HCT116 (cell line): ENCODE measurements around the gene PSMA1. TPM values are rescaled to one million over a fixed set of nuclear protein-coding genes. Genes with fewer than 3 reads are reported as not detected.

Experiments used
- ATAC-seq: fragments of 200-7000 bp; cut with Tn5 transposase; 2 replicates; pipeline ENCODE4 v1.9.1; 2020; ENCODE audit warnings: mild to moderate bottlenecking, moderate library complexity
- BruUV-seq: library from RNA; stranded (reverse); fragments of 400-500 nt; replicated peaks from 2 replicates; lab custom pipeline; 2021; lab: Mats Ljungman, UMichigan
- CTCF ChIA-PET: fragments of 300-600 bp; sonication (Branson Sonifier 250); formaldehyde crosslinking; loops from one replicate; lab custom pipeline; 2021; ENCODE audit warnings: antibody characterized with exemption; lab: Charles Lee
- POLR2A ChIA-PET: fragments of 300-600, 350-600 bp; sonication (Branson Sonifier 250); formaldehyde crosslinking; loops from one replicate; lab custom pipeline; 2021; ENCODE audit warnings: antibody characterized with exemption; lab: Charles Lee
- RAD21 ChIA-PET, 2 experiments: fragments of 300-600 bp; sonication (Branson Sonifier 250); formaldehyde crosslinking; loops; one replicate each; lab custom pipeline; 2023; ENCODE audit warnings: low total read pairs in 2 of 2; ENCODE audit not compliant: uncharacterized antibody in 2 of 2, unreplicated experiment in 2 of 2, low non-redundant PET in 1 of 2; lab: Charles Lee
- DNase-seq: peaks from one replicate; pipeline ENCODE4 v3.0.0-alpha.2; 2010; ENCODE audit warnings: low read depth, low spot score
- H2AFZ ChIP-seq: fragments of 200-600 bp; shearing (Covaris generic), sonication (generic); 2 replicates; pipeline ENCODE4 v1.6.1; 2017; ENCODE audit warnings: low read depth, mixed run types, mixed read lengths, antibody characterized with exemption, low read length; ENCODE audit not compliant: poor library complexity, severe bottlenecking
- H3K27ac ChIP-seq: 2 replicates; pipeline ENCODE4 v1.5.1; 2012; ENCODE audit warnings: low read depth, low read length
- H3K27me3 ChIP-seq: fragments of 200-600 bp; sonication (generic); 2 replicates; pipeline ENCODE4 v1.6.1; 2016; ENCODE audit warnings: mixed run types, low read length, mixed read lengths; ENCODE audit not compliant: insufficient read depth
- H3K36me3 ChIP-seq, 2 experiments: fragments of 200-500 bp in 1 of 2; fragments of 200-600 bp in 1 of 2; sonication (Bioruptor generic) in 1 of 2; sonication (generic) in 1 of 2; 2 replicates each; pipeline versions ENCODE4 v1.5.1 to v1.6.1; 2014 to 2016; ENCODE audit warnings: low read length in 2 of 2, inconsistent platforms in 1 of 2, mixed read lengths in 1 of 2, mixed run types in 1 of 2; ENCODE audit not compliant: insufficient read depth in 2 of 2, control insufficient read depth in 1 of 2
- H3K4me1 ChIP-seq, 2 experiments: fragments of 200-600 bp in 1 of 2; sonication (generic) in 1 of 2; 2 replicates each; pipeline versions ENCODE4 v1.5.1 to v1.6.1; 2012 to 2017; ENCODE audit warnings: low read length in 2 of 2, inconsistent platforms in 1 of 2, mild to moderate bottlenecking in 1 of 2, mixed read lengths in 1 of 2, mixed run types in 1 of 2, moderate library complexity in 1 of 2; ENCODE audit not compliant: insufficient read depth in 2 of 2, control insufficient read depth in 1 of 2
- H3K4me2 ChIP-seq: fragments of 200-600 bp; sonication (generic); 2 replicates; pipeline ENCODE4 v1.6.1; 2017; ENCODE audit warnings: mixed run types, low read length, mixed read lengths
- H3K4me3 ChIP-seq, 2 experiments: fragments of 200-600 bp in 1 of 2; sonication (generic) in 1 of 2; replicated peaks in 1 of 2; 2 replicates each; pipeline ENCODE4 v1.5.1; 2011 to 2016; ENCODE audit warnings: low read length in 2 of 2, control low read depth in 1 of 2, low read depth in 1 of 2, mild to moderate bottlenecking in 1 of 2, mixed read lengths in 1 of 2, mixed run types in 1 of 2
- H3K79me2 ChIP-seq: fragments of 200-600 bp; sonication (generic); 2 replicates; pipeline ENCODE4 v1.6.1; 2017; ENCODE audit warnings: mild to moderate bottlenecking, mixed run types, low read length, moderate library complexity, mixed read lengths; ENCODE audit not compliant: insufficient read depth
- H3K9ac ChIP-seq: fragments of 200-600 bp; sonication (generic); 2 replicates; pipeline ENCODE4 v1.6.1; 2016; ENCODE audit warnings: low read length, mixed read lengths
- H3K9me2 ChIP-seq: fragments of 200-600 bp; sonication (generic), shearing (Covaris generic); 2 replicates; pipeline ENCODE4 v1.6.1; 2017; ENCODE audit warnings: mixed run types, mild to moderate bottlenecking, moderate library complexity; ENCODE audit not compliant: insufficient read depth
- H3K9me3 ChIP-seq, 2 experiments: fragments of 200-500 bp in 1 of 2; fragments of 200-600 bp in 1 of 2; sonication (Bioruptor generic) in 1 of 2; sonication (generic) in 1 of 2; 2 replicates each; pipeline ENCODE4 v1.6.1; 2014 to 2017; ENCODE audit warnings: low read length in 2 of 2, mixed read lengths in 2 of 2, inconsistent platforms in 1 of 2, low read depth in 1 of 2, mild to moderate bottlenecking in 1 of 2, mixed run types in 1 of 2, moderate library complexity in 1 of 2; ENCODE audit not compliant: control insufficient read depth in 1 of 2, insufficient read depth in 1 of 2
- H4K20me1 ChIP-seq: fragments of 200-600 bp; sonication (generic), shearing (Covaris generic); 2 replicates; pipeline ENCODE4 v1.6.1; 2017; ENCODE audit warnings: mixed run types, mild to moderate bottlenecking, moderate library complexity; ENCODE audit not compliant: insufficient read depth
- ELF1 ChIP-seq: IDR thresholded peaks from 2 replicates; pipeline ENCODE4 v1.6.1; 2012; ENCODE audit warnings: low read depth, borderline replicate concordance
- EZH2 ChIP-seq: fragments of 200-600 bp; sonication (generic); IDR thresholded peaks from 2 replicates; pipeline ENCODE4 v1.6.1; 2017; ENCODE audit warnings: antibody characterized with exemption, mixed run types
- EZH2phosphoT487 ChIP-seq: fragments of 200-600 bp; IDR thresholded peaks from 2 replicates; pipeline ENCODE4 v1.6.1; 2018; ENCODE audit warnings: antibody characterized with exemption, borderline replicate concordance
- SIN3A ChIP-seq: IDR thresholded peaks from 2 replicates; pipeline ENCODE4 v1.6.1; 2012; ENCODE audit warnings: low read depth
- SP1 ChIP-seq: IDR thresholded peaks from 2 replicates; pipeline ENCODE4 v1.6.1; 2012; ENCODE audit warnings: low read depth
- YY1 ChIP-seq: IDR thresholded peaks from 2 replicates; pipeline ENCODE4 v1.6.1; 2011; ENCODE audit warnings: low read length, low read depth, moderate library complexity, mild to moderate bottlenecking; ENCODE audit not compliant: insufficient replicate concordance; ENCODE audit errors: extremely low read depth
- intact Hi-C: fragments of 100-400 bp; cut with micrococcal nuclease; formaldehyde crosslinking; loops from 2 replicates; pipeline ENCODE4 v1.10.0; 2022
- total RNA-seq: library from RNA; stranded (reverse); gene quantifications from one replicate; pipeline ENCODE4 v1.2.1, GENCODE V29; 2021; ENCODE audit not compliant: unreplicated experiment
- TF ChIP-seq, protein P1 (sequence below), 3 experiments: fragments of 200-600 bp in 1 of 3; sonication (generic) in 1 of 3; IDR thresholded peaks in 2 of 3; conservative IDR thresholded peaks in 1 of 3; 2 replicates each; pipeline ENCODE4 v1.5.1; 2012 to 2017; ENCODE audit warnings: low read depth in 2 of 3, low read length in 2 of 3, antibody characterized with exemption in 1 of 3, borderline replicate concordance in 1 of 3, control low read depth in 1 of 3, mild to moderate bottlenecking in 1 of 3, mixed read lengths in 1 of 3, mixed run types in 1 of 3, moderate library complexity in 1 of 3; ENCODE audit not compliant: insufficient read depth in 1 of 3
- TF ChIP-seq, protein P2 (sequence below): IDR thresholded peaks from 2 replicates; pipeline ENCODE4 v1.6.1; 2011; ENCODE audit warnings: mild to moderate bottlenecking, low read length, moderate library complexity; ENCODE audit not compliant: insufficient replicate concordance; ENCODE audit errors: extremely low read depth

The PSMA1 gene
- total RNA-seq, 1 experiment from 2014 or later, result 211 TPM

DNA sequence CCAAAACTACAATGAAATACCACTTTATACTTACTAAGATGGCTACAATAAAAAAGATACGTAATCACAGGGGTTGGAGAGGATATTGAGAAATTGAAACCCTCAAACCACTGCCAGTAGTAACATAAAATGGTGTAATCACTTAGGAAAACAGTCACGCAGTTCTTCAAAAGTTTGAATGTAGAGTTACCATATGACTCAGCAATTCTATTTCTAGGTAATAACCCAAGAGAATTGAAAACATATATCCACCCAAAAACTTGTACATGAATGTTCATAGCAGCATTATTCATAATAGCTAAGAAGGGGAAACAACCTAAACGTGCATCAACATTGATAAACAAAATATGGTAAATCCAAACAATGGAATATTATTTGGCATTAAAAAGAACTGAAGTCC, 24.4 kb upstream of the PSMA1 start:
- no peak for TF ChIP-seq EZH2
- TF ChIP-seq YY1, result no peak
- TF ChIP-seq, protein P1, sequence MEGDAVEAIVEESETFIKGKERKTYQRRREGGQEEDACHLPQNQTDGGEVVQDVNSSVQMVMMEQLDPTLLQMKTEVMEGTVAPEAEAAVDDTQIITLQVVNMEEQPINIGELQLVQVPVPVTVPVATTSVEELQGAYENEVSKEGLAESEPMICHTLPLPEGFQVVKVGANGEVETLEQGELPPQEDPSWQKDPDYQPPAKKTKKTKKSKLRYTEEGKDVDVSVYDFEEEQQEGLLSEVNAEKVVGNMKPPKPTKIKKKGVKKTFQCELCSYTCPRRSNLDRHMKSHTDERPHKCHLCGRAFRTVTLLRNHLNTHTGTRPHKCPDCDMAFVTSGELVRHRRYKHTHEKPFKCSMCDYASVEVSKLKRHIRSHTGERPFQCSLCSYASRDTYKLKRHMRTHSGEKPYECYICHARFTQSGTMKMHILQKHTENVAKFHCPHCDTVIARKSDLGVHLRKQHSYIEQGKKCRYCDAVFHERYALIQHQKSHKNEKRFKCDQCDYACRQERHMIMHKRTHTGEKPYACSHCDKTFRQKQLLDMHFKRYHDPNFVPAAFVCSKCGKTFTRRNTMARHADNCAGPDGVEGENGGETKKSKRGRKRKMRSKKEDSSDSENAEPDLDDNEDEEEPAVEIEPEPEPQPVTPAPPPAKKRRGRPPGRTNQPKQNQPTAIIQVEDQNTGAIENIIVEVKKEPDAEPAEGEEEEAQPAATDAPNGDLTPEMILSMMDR (IDR thresholded peaks at IDR 0.05 in 2 of 3, conservative IDR thresholded peaks at IDR 0.05 in 1 of 3; ENCODE audit: borderline replicate concordance in 1 of 3, insufficient read depth in 1 of 3, low read depth in 2 of 3, low read length in 2 of 3), result no peak
- TF ChIP-seq SP1, result no peak
- no peak for TF ChIP-seq ELF1
- no peak for TF ChIP-seq SIN3A
- TF ChIP-seq, protein P2, sequence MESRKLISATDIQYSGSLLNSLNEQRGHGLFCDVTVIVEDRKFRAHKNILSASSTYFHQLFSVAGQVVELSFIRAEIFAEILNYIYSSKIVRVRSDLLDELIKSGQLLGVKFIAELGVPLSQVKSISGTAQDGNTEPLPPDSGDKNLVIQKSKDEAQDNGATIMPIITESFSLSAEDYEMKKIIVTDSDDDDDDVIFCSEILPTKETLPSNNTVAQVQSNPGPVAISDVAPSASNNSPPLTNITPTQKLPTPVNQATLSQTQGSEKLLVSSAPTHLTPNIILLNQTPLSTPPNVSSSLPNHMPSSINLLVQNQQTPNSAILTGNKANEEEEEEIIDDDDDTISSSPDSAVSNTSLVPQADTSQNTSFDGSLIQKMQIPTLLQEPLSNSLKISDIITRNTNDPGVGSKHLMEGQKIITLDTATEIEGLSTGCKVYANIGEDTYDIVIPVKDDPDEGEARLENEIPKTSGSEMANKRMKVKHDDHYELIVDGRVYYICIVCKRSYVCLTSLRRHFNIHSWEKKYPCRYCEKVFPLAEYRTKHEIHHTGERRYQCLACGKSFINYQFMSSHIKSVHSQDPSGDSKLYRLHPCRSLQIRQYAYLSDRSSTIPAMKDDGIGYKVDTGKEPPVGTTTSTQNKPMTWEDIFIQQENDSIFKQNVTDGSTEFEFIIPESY, result no peak
- no peak for TF ChIP-seq EZH2phosphoT487
- H3K27me3 ChIP-seq, result no peaks in the 10 kb centered on the region
- H3K79me2 ChIP-seq, result no peaks in the 10 kb centered on the region
- intact Hi-C loops, result no loop called here
- DNase-seq (no peak), ATAC-seq (no peak)
- no peak overlapping the region for H3K4me3 ChIP-seq
- no peaks in the 10 kb centered on the region for H3K4me1 ChIP-seq
- H3K9me3 ChIP-seq, result no peaks in the 10 kb centered on the region
- no peak overlapping the region for H3K4me2 ChIP-seq
- no peak overlapping the region for H3K9ac ChIP-seq
- H4K20me1 ChIP-seq, result no peaks in the 10 kb centered on the region
- H3K27ac ChIP-seq, result no peak overlapping the region
- no peaks in the 10 kb centered on the region for H3K9me2 ChIP-seq
- H2AFZ ChIP-seq, result no peak overlapping the region
- POLR2A ChIA-PET, result no interaction called here
- BruUV-seq, result no TSS peak
- no peaks in the 10 kb centered on the region for H3K36me3 ChIP-seq
- RAD21 ChIA-PET, result no interaction called here
- CTCF ChIA-PET, result no interaction called here
